HL-60/S4 treated with retinoic acid at 250 ng/mL for 4 days and 3 days (cell line): ENCODE results near the gene DLEC1.

Source experiments
- in situ Hi-C: fragments of 300-500 bp; cut with MboI; formaldehyde crosslinking; loops from 2 replicates; pipeline ENCODE4 v1.7.0; 2022; ENCODE audit warnings: low sequenced_read_pairs

The DLEC1 gene

GRCh38 chr3:38119821-38120692, 81.0 kb downstream of the DLEC1 start:
- in situ Hi-C loops, result loop anchor here (10.0 kb wide), 1 partner anchor 355 kb away; no protein-coding TSS in a partner anchor

GRCh38 chr3:38120693-38121450, 81.9 kb downstream of the DLEC1 start:
- in situ Hi-C loops, result loop anchor here (10.0 kb wide), 1 partner anchor 354 kb away; no protein-coding TSS in a partner anchor

GRCh38 chr3:38121451-38121831, 82.4 kb downstream of the DLEC1 start:
- in situ Hi-C loops, result loop anchor here (10.0 kb wide), 1 partner anchor 353 kb away; no protein-coding TSS in a partner anchor

- in situ Hi-C loops, result loop anchor here (10.0 kb wide), 1 partner anchor 353 kb away; no protein-coding TSS in a partner anchor
Observed at GRCh38 chr3:38121832-38122461, 82.9 kb downstream of the DLEC1 start.

GRCh38 chr3:38122712-38123290, 83.8 kb downstream of the DLEC1 start:
- in situ Hi-C loops, result loop anchor here (10.0 kb wide), 1 partner anchor 352 kb away; no protein-coding TSS in a partner anchor

- in situ Hi-C loops, result loop anchor here (10.0 kb wide), 1 partner anchor 350 kb away; no protein-coding TSS in a partner anchor
Observed at GRCh38 chr3:38124324-38125122, 85.5 kb downstream of the DLEC1 start.

- in situ Hi-C loops, result loop anchor here (10.0 kb wide), 1 partner anchor 349 kb away; no protein-coding TSS in a partner anchor
Observed at GRCh38 chr3:38125305-38126120, 86.5 kb downstream of the DLEC1 start.

- in situ Hi-C loops, result loop anchor here (10.0 kb wide), 1 partner anchor 348 kb away; no protein-coding TSS in a partner anchor
Observed at GRCh38 chr3:38126121-38126892, 87.3 kb downstream of the DLEC1 start.

- in situ Hi-C loops, result loop anchor here (10.0 kb wide), 1 partner anchor 347 kb away; no protein-coding TSS in a partner anchor
Observed at GRCh38 chr3:38127611-38128302, 88.7 kb downstream of the DLEC1 start.

GRCh38 chr3:38128303-38128655, 89.3 kb downstream of the DLEC1 start:
- in situ Hi-C loops, result loop anchor here (10.0 kb wide), 1 partner anchor 347 kb away; no protein-coding TSS in a partner anchor

GRCh38 chr3:38129058-38129457, 90.0 kb downstream of the DLEC1 start:
- in situ Hi-C loops, result loop anchor here (10.0 kb wide), 1 partner anchor 346 kb away; no protein-coding TSS in a partner anchor

- in situ Hi-C loops, result no loop called here
Observed at GRCh38 chr3:38130631-38131065, 91.6 kb downstream of the DLEC1 start.

- in situ Hi-C loops, result no loop called here
Observed at GRCh38 chr3:38131621-38132369, 92.8 kb downstream of the DLEC1 start.

GRCh38 chr3:38133209-38133556, 94.2 kb downstream of the DLEC1 start:
- in situ Hi-C loops, result no loop called here

GRCh38 chr3:38133557-38134405, 94.8 kb downstream of the DLEC1 start:
- in situ Hi-C loops, result no loop called here
